Activated CD4-positive, alpha-beta T cell treated with anti-CD3 and anti-CD28 coated beads, Interleukin-2, amount 10 ng/mL, durations not matched to agents 24 days and 14 days (primary cell): ENCODE data around the gene ARMC3. TPM values are rescaled to one million over a fixed set of nuclear protein-coding genes. Genes with fewer than 3 reads are reported as not detected.
"Not testable (repeated sequence)": the region's sequence is repeated elsewhere in the genome, so short reads cannot be mapped to it uniquely, and the experiment has no call there.

ENCODE experiments used
- DNase-seq: peaks from one replicate; pipeline ENCODE4 v3.0.0; 2022
- H3K27ac Mint-ChIP-seq: one replicate; pipeline ENCODE4 v1.8.0; 2022; ENCODE audit warnings: mild to moderate bottlenecking, mixed read lengths
- H3K27me3 Mint-ChIP-seq: one replicate; pipeline ENCODE4 v1.8.0; 2022; ENCODE audit warnings: mixed read lengths
- H3K36me3 Mint-ChIP-seq: one replicate; pipeline ENCODE4 v1.8.0; 2022; ENCODE audit warnings: low read depth, mild to moderate bottlenecking, mixed read lengths
- H3K4me1 Mint-ChIP-seq: one replicate; pipeline ENCODE4 v1.8.0; 2021; ENCODE audit warnings: mixed read lengths
- H3K4me3 Mint-ChIP-seq: one replicate; pipeline ENCODE4 v1.8.0; 2022; ENCODE audit warnings: mild to moderate bottlenecking, moderate library complexity, mixed read lengths
- H3K9me3 Mint-ChIP-seq: one replicate; pipeline ENCODE4 v1.8.0; 2021; ENCODE audit warnings: mixed read lengths
- intact Hi-C: fragments of 100-400 bp; cut with micrococcal nuclease; formaldehyde crosslinking; loops from one replicate; pipeline ENCODE4 v1.15.1; 2023
- total RNA-seq: library from RNA; stranded (reverse); gene quantifications from 2 replicates; pipeline ENCODE4 v1.2.3, GENCODE V29; 2022

ARMC3 gene
- total RNA-seq, 1 donor from 2014 or later, result not detected

- Mint-ChIP-seq H3K27ac (no peak overlapping the region), H3K4me1 (no peaks in the 10 kb centered on the region), H3K4me3 (no peak overlapping the region), H3K9me3 (no peaks in the 10 kb centered on the region), H3K27me3 (peaks cover 12% of the 10 kb centered on the region), H3K36me3 (no peaks in the 10 kb centered on the region)
- no peak for DNase-seq
- intact Hi-C loops, result no loop called here
These were observed 127.8 kb downstream of the ARMC3 start for GRCh38 chr10:23055424-23056185.

- Mint-ChIP-seq H3K4me1 (no peaks in the 10 kb centered on the region), H3K27me3 (peaks cover 16% of the 10 kb centered on the region), H3K27ac (no peak overlapping the region), H3K4me3 (no peak overlapping the region), H3K36me3 (no peaks in the 10 kb centered on the region), H3K9me3 (no peaks in the 10 kb centered on the region)
- intact Hi-C loops, result no loop called here
- no peak for DNase-seq
These were observed 128.3 kb downstream of the ARMC3 start for GRCh38 chr10:23056186-23056579.

GRCh38 chr10:23058366-23058765 is 130.5 kb downstream of the ARMC3 start:
- peaks cover 14% of the 10 kb centered on the region for H3K27me3 Mint-ChIP-seq
- intact Hi-C loops, result no loop called here

GRCh38 chr10:23060918-23061317 is 133.1 kb downstream of the ARMC3 start:
- H3K36me3 Mint-ChIP-seq, result no peaks in the 10 kb centered on the region
- H3K27me3 Mint-ChIP-seq, result peaks cover 10% of the 10 kb centered on the region
- no peak overlapping the region for H3K27ac Mint-ChIP-seq
- intact Hi-C loops, result no loop called here
- no peaks in the 10 kb centered on the region for H3K4me1 Mint-ChIP-seq
- no peak for DNase-seq
- no peaks in the 10 kb centered on the region for H3K9me3 Mint-ChIP-seq
- no peak overlapping the region for H3K4me3 Mint-ChIP-seq

More at GRCh38 chr10:23058366-23058765, 130.5 kb downstream of the ARMC3 start:
- Mint-ChIP-seq H3K4me1 (no peaks in the 10 kb centered on the region), H3K36me3 (no peaks in the 10 kb centered on the region), H3K4me3 (no peak overlapping the region), H3K27ac (no peak overlapping the region), H3K9me3 (no peaks in the 10 kb centered on the region)
- no peak for DNase-seq

GRCh38 chr10:23063045-23063972 is 135.5 kb downstream of the ARMC3 start:
- Mint-ChIP-seq H3K27me3 (peaks cover 6% of the 10 kb centered on the region), H3K27ac (no peak overlapping the region), H3K9me3 (no peaks in the 10 kb centered on the region), H3K4me3 (no peak overlapping the region), H3K36me3 (no peaks in the 10 kb centered on the region), H3K4me1 (peaks cover 2% of the 10 kb centered on the region)
- DNase-seq, result no peak
- intact Hi-C loops, result no loop called here

- Mint-ChIP-seq H3K27me3 (peaks cover 4% of the 10 kb centered on the region), H3K9me3 (no peaks in the 10 kb centered on the region), H3K4me1 (peaks cover 2% of the 10 kb centered on the region), H3K27ac (no peak overlapping the region), H3K4me3 (no peak overlapping the region), H3K36me3 (no peaks in the 10 kb centered on the region)
- intact Hi-C loops, result no loop called here
- no peak for DNase-seq
These were observed 136.3 kb downstream of the ARMC3 start for GRCh38 chr10:23063973-23064812.

GRCh38 chr10:23064813-23065114 is 136.9 kb downstream of the ARMC3 start:
- H3K27ac Mint-ChIP-seq, H3K4me3 Mint-ChIP-seq, DNase-seq, H3K27me3 Mint-ChIP-seq, H3K9me3 Mint-ChIP-seq, H3K36me3 Mint-ChIP-seq, H3K4me1 Mint-ChIP-seq, intact Hi-C loops: not testable (repeated sequence)

GRCh38 chr10:23065181-23065948 is 137.5 kb downstream of the ARMC3 start:
- peaks cover 2% of the 10 kb centered on the region for H3K4me1 Mint-ChIP-seq
- H3K4me3 Mint-ChIP-seq, result no peak overlapping the region
- no peak overlapping the region for H3K27ac Mint-ChIP-seq
- no peaks in the 10 kb centered on the region for H3K36me3 Mint-ChIP-seq
- H3K9me3 Mint-ChIP-seq, result no peaks in the 10 kb centered on the region
- peaks cover 4% of the 10 kb centered on the region for H3K27me3 Mint-ChIP-seq
- no peak for DNase-seq
- intact Hi-C loops, result no loop called here

GRCh38 chr10:23067337-23067736 is 139.5 kb downstream of the ARMC3 start:
- no peak overlapping the region for H3K4me3 Mint-ChIP-seq
- H3K27me3 Mint-ChIP-seq, result no peaks in the 10 kb centered on the region
- no peaks in the 10 kb centered on the region for H3K9me3 Mint-ChIP-seq
- no peaks in the 10 kb centered on the region for H3K36me3 Mint-ChIP-seq
- intact Hi-C loops, result no loop called here
- H3K4me1 Mint-ChIP-seq, result peaks cover 2% of the 10 kb centered on the region
- H3K27ac Mint-ChIP-seq, result no peak overlapping the region
- DNase-seq, result no peak

GRCh38 chr10:23067939-23068775 is 140.3 kb downstream of the ARMC3 start:
- Mint-ChIP-seq H3K27ac (no peak overlapping the region), H3K9me3 (no peaks in the 10 kb centered on the region), H3K27me3 (no peaks in the 10 kb centered on the region), H3K4me1 (peaks cover 2% of the 10 kb centered on the region), H3K4me3 (no peak overlapping the region), H3K36me3 (no peaks in the 10 kb centered on the region)
- intact Hi-C loops, result loop anchor here (1.0 kb wide), 1 partner anchor 1075 kb away; no protein-coding TSS in a partner anchor
- peak; percentile 85 for DNase-seq

- Mint-ChIP-seq H3K27me3 (peaks cover 3% of the 10 kb centered on the region), H3K4me3 (no peak overlapping the region), H3K36me3 (no peaks in the 10 kb centered on the region), H3K27ac (no peak overlapping the region), H3K4me1 (peaks cover 2% of the 10 kb centered on the region), H3K9me3 (no peaks in the 10 kb centered on the region)
- intact Hi-C loops, result no loop called here
- no peak for DNase-seq
These were observed 141.4 kb downstream of the ARMC3 start for GRCh38 chr10:23069019-23069815.
